Endothelial cell (in vitro differentiated cells): ENCODE data around the gene GALNT18. TPM values are rescaled to one million over a fixed set of nuclear protein-coding genes. Genes with fewer than 3 reads are reported as not detected.

ENCODE experiments used
- DNase-seq: peaks from one replicate; pipeline ENCODE4 v3.0.0; 2021; ENCODE audit warnings: low spot score
- H3K27ac Mint-ChIP-seq: one replicate; pipeline ENCODE4 v1.8.0; 2021; ENCODE audit warnings: mixed read lengths, inconsistent platforms; ENCODE audit not compliant: unreplicated experiment
- H3K27me3 Mint-ChIP-seq: one replicate; pipeline ENCODE4 v1.8.0; 2021; ENCODE audit warnings: mild to moderate bottlenecking, moderate library complexity, mixed read lengths, inconsistent platforms; ENCODE audit not compliant: unreplicated experiment
- H3K36me3 Mint-ChIP-seq: one replicate; pipeline ENCODE4 v1.8.0; 2021; ENCODE audit warnings: mild to moderate bottlenecking, low read depth, mixed read lengths, inconsistent platforms; ENCODE audit not compliant: unreplicated experiment
- H3K4me1 Mint-ChIP-seq: one replicate; pipeline ENCODE4 v1.8.0; 2021; ENCODE audit warnings: mild to moderate bottlenecking, mixed read lengths, inconsistent platforms; ENCODE audit not compliant: unreplicated experiment
- H3K4me3 Mint-ChIP-seq: one replicate; pipeline ENCODE4 v1.8.0; 2021; ENCODE audit warnings: mild to moderate bottlenecking, mixed read lengths, inconsistent platforms; ENCODE audit not compliant: unreplicated experiment
- H3K9me3 Mint-ChIP-seq: one replicate; pipeline ENCODE4 v1.8.0; 2021; ENCODE audit warnings: mixed read lengths, inconsistent platforms; ENCODE audit not compliant: unreplicated experiment
- total RNA-seq: library from RNA; stranded (reverse); fragmentation: NEBNext Ultra II Directional; extraction: Animal tissue kit (Norgen Biotek cat#: 25700); gene quantifications from one replicate; pipeline ENCODE4 v1.2.1, GENCODE V29; 2021; ENCODE audit not compliant: unreplicated experiment
- TF ChIP-seq, protein P1 (sequence below): fragments of 200-600 bp; sonication (generic); IDR thresholded peaks from one replicate; pipeline ENCODE4 v1.5.0; 2021; ENCODE audit warnings: antibody characterized with exemption; ENCODE audit not compliant: unreplicated experiment

Gene GALNT18
- total RNA-seq, 1 donor from 2014 or later, result 87.6 TPM

DNA sequence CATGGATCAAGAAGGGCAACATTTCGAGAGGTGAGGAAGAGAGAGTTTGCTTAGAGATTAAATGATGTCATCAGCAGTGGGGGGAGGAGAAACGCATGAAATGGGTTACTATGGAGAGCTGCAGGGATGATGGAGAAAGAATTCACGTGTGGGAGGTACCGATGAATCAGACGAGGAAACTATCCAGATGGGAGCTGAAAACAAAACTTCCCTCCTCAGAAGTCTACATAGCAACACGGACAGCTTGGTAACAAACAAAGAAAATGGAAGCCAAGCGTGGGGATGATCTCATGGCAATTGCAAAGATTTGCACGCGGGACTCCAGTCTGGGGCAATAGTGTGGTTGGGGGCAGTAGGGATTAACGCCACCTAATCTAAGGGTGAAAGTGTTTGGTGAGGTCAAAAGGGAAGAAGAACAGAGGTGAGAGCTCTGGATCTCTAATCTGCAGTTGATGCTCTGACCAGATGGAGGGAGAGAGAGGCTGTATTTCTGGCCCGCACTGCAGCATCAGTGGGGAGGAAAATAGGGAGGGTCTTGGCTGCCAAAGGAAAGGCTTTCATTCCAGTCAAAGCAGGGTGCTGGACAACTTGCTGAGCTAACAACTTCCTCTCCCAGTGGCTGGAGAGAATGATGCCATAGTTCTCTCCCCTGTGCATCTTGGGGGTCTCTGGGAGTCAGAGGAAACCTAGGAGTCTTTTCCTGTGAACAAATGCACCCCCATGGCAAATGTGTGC is 225.3 kb downstream of the GALNT18 start:
- H3K4me3 Mint-ChIP-seq, result peak overlapping the region; percentile 21
- DNase-seq, result no peak
- H3K27me3 Mint-ChIP-seq, result peaks cover 1% of the 10 kb centered on the region
- peaks cover 9% of the 10 kb centered on the region for H3K4me1 Mint-ChIP-seq
- H3K36me3 Mint-ChIP-seq, result peaks cover 22% of the 10 kb centered on the region
- H3K9me3 Mint-ChIP-seq, result no peaks in the 10 kb centered on the region
- TF ChIP-seq, protein P1, sequence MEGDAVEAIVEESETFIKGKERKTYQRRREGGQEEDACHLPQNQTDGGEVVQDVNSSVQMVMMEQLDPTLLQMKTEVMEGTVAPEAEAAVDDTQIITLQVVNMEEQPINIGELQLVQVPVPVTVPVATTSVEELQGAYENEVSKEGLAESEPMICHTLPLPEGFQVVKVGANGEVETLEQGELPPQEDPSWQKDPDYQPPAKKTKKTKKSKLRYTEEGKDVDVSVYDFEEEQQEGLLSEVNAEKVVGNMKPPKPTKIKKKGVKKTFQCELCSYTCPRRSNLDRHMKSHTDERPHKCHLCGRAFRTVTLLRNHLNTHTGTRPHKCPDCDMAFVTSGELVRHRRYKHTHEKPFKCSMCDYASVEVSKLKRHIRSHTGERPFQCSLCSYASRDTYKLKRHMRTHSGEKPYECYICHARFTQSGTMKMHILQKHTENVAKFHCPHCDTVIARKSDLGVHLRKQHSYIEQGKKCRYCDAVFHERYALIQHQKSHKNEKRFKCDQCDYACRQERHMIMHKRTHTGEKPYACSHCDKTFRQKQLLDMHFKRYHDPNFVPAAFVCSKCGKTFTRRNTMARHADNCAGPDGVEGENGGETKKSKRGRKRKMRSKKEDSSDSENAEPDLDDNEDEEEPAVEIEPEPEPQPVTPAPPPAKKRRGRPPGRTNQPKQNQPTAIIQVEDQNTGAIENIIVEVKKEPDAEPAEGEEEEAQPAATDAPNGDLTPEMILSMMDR, result no peak
- H3K27ac Mint-ChIP-seq, result peak overlapping the region; percentile 32

DNA sequence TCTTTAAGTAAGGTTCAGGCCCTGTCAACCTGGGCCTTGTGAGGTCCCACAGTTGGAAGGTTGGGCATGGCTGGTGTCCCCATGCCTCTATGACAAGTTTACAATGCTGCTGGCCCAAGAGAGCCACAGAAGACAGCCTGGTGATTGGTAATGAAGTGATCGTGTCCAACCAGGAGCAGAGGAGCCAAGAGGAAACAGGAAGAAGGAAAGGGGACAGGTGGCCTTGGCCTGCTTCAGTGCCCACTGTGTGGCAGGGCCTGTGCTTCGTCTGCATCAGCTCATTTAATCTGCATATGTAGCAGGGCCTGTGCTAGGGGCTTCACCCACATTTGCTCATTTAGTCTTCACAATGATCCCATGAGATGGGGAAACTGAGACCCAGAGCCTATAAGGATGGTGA is 226.7 kb downstream of the GALNT18 start:
- no peak overlapping the region for H3K27ac Mint-ChIP-seq
- peaks cover 9% of the 10 kb centered on the region for H3K4me1 Mint-ChIP-seq
- no peak for DNase-seq
- peaks cover 1% of the 10 kb centered on the region for H3K27me3 Mint-ChIP-seq
- no peak overlapping the region for H3K4me3 Mint-ChIP-seq
- H3K9me3 Mint-ChIP-seq, result no peaks in the 10 kb centered on the region
- H3K36me3 Mint-ChIP-seq, result peaks cover 17% of the 10 kb centered on the region
- TF ChIP-seq, protein P1, result no peak

DNA sequence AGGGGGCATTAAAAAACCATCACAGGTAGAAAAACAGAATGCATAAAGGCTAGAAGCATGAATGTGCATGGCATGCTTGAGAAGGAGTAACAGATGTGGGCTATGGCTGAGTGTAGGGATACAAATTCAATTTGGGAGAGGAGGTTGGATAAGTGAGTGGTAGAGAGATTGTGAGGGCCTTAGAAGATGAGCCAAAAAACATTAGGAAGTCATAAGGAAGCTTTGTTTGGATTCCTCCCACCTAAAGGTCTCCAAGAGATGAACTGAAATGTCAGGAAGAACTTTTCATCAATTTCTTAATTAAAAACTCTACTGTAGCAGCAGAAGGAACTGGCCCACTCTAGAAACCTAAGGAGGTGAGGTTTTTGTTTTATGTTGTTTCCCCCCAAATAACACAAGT is 227.6 kb downstream of the GALNT18 start:
- H3K27me3 Mint-ChIP-seq, result peaks cover 3% of the 10 kb centered on the region
- peaks cover 17% of the 10 kb centered on the region for H3K36me3 Mint-ChIP-seq

DNA sequence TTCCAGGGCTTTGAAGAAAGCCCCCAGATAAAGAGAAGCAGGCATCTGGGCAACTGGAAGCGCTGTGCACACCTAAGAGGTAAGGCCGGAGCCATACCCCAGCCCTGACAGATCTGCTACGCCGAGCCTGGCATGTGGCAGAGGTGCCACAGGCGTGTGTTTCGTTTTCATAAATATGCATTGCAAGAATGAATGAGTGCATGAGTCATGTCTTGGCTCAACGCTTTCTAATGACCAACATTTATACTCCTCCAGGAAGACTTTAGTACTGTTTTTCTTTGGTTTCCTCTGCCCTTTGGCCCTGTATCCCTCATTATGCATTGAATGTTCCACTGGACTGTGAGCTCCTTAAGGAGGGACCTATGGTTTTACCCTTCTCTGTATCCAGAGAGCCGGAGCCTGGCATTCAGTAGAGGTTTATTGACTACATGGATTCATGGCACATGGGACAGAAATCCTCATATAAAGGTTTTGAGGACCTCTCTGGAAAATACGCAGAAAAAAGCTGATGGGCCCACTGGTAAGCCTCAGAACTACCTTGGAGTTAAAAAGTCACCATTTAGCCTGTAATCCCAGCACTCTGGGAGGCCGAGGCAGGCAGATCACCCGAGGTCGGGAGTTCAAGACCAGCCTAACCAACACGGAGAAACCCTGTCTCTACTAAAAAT is 229.9 kb downstream of the GALNT18 start:
- H3K9me3 Mint-ChIP-seq, result no peaks in the 10 kb centered on the region
- H3K36me3 Mint-ChIP-seq, result peaks cover 17% of the 10 kb centered on the region
- TF ChIP-seq, protein P1, result no peak
- H3K27me3 Mint-ChIP-seq, result peaks cover 4% of the 10 kb centered on the region
- H3K4me3 Mint-ChIP-seq, result no peak overlapping the region
- no peak overlapping the region for H3K27ac Mint-ChIP-seq
- DNase-seq, result no peak
- H3K4me1 Mint-ChIP-seq, result peaks cover 9% of the 10 kb centered on the region

More for the DNA sequence above, 227.6 kb downstream of the GALNT18 start:
- Mint-ChIP-seq H3K4me3 (no peak overlapping the region), H3K9me3 (no peaks in the 10 kb centered on the region), H3K27ac (no peak overlapping the region), H3K4me1 (peaks cover 9% of the 10 kb centered on the region)
- DNase-seq, result no peak
- TF ChIP-seq, protein P1, result no peak

DNA sequence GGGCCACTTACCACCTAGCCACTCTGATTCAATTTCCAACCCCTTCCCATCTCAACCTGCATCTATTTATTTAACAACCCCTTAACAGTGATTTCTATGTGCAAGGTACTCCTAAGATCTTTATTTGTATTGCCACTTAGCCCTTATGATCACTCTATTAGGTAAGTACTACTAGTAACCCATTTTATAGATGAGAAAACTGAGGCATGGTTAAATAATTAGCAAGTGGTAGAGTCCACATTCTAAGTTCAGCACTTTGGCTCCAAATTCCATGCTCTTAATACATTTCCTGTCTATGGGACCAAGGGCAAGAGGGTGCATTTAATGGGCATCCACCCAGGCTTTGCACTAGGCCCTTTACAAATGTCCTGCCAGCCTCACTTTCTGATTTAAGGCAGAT is 230.6 kb downstream of the GALNT18 start:
- Mint-ChIP-seq H3K27ac (no peak overlapping the region), H3K9me3 (no peaks in the 10 kb centered on the region), H3K4me3 (no peak overlapping the region), H3K36me3 (peaks cover 12% of the 10 kb centered on the region), H3K4me1 (peaks cover 5% of the 10 kb centered on the region), H3K27me3 (peaks cover 4% of the 10 kb centered on the region)
- DNase-seq, result no peak
- TF ChIP-seq, protein P1, result no peak
